Activated CD8-positive, alpha-beta memory T cell treated with anti-CD3 and anti-CD28 coated beads, Interleukin-2, amount 50 U/mL, for 4 hours (primary cell): ENCODE results near the gene IRX6.

Source experiments
- DNase-seq: peaks from one replicate; pipeline ENCODE4 v3.0.0-alpha.2; 2020

IRX6 gene

DNA sequence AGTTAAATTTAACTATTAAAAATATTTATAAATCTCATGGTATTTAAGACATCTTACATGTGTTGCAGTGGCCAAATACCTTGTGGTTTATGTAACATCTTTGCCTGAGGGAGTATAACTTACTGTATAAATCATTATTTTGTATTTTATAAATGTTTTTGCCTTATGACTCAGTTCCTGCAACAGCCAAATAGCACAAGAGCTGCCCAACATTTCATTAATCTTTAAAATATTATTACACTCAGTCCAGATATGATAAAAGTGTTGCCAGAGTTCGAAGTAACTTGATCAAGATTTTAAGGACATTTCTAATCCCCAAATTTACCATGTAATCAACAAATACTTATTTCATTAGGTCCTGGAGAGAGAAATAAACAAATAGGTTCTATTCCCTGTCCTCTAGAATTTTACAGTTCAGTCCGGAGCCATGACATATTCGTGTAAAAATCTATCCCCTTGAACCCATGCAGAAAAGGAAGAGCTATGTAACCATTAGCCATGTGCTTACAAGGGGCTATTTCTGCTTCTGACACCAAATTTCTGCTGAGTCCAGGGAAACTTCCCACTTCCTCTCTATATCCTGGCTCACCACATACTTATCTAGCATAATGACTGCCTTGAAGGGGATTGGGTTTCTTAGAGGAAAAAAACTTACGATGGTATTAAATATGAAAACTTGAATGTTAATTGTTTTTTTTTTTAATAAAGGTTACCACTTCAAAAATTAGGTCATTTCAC, 44.0 kb downstream of the IRX6 start:
- no peak for DNase-seq

DNA sequence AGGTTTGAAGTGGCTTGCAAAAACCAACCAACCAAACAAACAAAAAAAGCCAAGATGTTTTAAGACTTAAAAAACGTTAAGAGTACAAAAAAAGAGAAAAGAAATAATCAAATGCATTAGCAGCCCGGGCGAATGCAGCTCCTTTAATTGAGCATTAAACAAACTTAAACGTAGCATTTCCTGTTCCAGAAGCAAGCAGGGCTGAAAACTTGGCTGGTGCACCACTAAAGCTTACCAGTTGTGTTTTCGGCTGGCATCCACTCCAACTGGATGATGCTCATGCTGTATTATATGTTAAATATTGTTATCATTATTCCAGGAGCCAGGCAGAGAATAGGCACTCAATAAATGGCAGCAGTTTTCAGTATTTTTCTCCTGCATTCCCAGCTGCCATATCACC, 45.1 kb downstream of the IRX6 start:
- DNase-seq: no peak

DNA sequence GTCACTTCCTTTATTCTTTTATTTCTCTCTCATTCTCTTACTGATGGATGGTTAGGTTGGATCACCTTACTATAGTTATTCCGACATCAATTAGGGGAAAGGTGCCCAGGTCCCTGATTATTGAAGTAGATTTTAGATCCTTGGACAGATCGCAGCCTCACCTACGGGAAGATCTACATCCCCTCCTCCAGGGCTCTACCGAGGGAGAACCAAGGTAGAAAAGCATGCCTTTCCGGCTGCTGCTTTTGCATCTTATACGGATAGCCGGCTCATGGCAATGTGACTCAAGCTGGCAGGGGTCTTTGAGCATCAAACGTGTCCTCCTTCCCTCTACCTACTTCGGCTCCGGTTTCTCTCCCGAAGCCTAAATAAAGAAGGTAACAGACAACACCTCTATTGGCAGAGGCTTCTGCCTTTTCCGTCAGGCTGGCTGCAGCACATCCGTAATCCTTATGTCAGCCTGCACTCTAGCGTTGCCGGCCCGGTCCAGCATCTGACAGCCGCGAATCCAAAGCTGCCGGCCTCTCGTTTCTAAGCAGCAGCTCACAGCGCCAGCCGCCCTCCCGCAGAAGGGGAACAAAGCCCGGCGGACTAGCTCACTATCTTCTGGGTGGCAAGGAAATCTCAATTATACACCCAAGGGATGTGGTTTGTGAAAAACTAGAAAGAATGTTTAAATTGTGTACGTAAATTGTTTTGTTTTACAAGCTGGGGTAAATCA, 46.9 kb downstream of the IRX6 start:
- no peak for DNase-seq

DNA sequence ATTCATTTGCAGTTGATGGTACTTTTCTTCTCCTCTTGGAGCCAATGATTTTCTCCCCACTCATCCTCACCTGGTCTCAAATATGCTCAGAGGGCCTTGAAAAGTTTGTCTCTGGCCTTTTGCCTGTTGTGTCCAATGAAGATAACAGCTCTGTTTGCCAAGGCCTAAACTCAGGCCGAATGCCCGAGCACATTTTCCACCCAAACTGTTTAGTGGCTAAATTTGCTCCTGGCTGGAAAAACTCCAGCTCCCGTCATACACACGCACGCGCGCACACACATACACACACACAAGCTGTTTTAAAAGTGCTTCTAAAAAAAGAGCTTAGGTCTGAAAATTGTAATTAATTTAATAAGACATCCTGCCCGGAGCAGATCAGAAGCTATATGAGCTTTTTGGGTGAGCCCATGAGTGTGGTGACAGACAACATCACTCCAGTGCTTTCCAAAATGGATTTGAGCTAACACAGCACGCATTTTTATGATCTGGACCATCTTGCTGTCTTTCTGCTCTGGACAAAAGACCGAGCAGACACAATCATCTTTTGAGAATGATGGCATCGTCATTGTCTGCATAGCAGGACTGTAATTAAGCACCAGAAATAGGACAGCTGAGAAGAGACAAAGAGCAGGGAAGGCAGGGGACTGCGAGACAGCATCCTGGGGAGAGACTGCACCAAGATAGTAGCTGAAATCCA, 48.9 kb downstream of the IRX6 start:
- no peak for DNase-seq

DNA sequence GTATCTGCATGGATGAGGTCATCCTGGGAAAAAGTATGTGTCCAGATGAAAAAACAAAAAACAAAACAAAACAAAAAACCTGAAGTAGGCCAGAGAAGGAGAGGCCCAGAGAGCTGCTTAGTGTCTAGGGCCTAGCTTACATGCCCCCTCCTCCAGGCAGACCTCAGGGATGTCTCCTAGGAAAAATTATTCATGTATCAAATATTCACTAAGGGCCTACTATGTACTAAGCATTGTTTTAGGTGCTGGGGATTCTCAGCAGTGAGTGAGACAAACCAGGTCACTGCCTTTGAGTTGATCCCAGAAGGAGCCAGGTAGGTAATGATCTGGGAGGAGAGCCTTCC, 49.5 kb downstream of the IRX6 start:
- DNase-seq: no peak

DNA sequence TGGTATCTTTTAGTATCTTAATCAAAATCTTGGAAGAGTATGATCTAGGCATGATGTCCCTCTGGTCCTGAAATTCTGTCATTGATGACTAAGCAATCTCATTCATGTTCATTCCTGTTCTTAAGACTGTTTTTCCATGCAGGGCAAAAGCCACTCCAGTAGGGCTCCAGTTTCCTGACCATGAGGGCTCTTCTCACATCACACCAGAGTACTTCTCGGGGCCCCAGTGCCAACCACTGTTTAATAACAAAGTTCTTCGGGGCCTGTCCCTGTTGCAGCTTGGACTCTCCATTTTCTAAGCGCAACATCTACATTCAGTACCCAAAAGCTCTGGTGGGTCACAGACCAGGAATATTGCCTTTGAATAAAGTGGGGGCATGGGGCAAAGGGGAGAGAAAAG, 52.0 kb downstream of the IRX6 start:
- no peak for DNase-seq

DNA sequence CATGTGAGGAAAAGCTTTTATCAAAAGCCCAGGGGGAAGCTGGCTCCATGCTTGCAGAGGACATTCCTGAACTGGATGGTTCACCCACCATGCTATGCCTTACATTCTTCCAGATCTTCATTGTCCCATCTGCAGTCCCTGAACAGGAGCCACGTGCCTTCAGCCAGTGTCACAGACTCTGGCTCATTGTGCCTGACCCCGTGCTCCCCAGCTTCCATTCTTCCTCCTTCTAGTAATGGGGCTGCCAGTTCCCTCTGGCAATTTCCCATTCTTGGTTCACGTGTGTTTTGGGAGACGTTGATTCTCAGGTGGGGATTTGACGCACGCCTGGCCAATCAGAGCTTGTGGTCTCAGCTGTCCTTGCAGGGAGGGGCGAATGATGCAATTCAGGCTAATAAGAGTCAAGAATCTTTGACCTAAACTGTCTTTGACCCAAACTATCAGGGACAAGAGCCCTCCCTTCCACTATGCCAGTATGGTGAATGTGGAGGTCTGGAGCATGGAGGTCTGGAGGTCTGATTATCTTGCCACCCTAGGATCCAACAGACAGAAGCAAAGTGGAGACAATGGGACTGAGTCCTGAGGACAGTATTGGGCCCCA, 52.7 kb downstream of the IRX6 start:
- DNase-seq: no peak

DNA sequence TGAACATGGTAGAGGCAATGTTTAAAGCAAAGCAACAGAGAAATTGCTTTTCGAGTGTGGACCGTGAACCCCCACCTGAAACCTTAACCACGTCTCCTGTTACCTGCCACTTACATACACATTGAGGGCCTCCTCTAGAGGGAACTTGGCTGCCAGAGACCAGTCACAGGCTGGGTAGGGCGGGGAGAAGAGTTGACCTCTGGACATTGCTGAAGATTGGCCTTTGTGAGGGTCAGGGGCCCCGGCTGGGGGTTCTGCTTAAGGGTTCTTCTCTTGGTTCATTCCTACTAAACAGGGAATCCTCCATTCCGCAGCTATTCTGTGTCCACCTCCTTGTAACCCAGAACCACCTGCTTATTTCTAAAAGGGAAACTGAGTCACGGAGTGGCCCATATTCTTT, 53.8 kb downstream of the IRX6 start:
- no peak for DNase-seq

DNA sequence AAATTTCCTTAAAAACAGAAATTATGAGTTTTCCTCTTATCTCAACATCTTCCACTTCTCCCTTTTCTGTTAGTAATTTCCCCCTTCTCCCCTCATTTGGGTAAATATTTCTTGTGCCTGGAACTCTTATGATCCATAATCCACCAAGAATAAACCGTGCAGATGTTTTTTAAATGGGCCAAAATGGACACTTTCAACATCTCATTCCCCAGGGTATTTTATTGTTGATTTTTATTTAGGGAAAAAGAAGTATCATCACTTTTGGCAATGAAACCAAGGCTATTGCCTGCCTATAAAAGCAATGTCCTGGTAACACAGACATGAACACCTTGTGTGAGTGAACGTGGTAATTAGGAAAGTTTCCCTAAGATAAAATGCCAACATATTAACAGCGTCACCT, 54.6 kb downstream of the IRX6 start:
- no peak for DNase-seq

DNA sequence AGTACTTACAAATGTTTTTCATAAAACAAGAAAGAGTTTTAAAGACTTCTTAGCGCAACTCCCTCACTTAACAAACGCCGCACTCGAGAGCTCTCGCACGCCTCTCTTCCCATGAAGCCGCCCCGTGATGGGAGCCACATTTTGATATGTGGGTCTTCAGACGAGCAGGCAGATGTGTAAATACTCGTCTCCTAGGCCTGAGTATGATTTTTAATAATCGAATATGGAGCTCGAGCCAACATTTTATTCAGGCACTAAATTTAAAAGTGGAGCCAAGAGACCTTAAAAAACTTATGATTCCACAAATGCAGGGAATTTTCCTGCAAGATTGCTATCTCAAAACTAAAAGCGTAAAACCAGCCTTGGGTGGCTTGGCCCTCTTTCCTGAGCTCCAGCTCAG, 55.4 kb downstream of the IRX6 start:
- no peak for DNase-seq

DNA sequence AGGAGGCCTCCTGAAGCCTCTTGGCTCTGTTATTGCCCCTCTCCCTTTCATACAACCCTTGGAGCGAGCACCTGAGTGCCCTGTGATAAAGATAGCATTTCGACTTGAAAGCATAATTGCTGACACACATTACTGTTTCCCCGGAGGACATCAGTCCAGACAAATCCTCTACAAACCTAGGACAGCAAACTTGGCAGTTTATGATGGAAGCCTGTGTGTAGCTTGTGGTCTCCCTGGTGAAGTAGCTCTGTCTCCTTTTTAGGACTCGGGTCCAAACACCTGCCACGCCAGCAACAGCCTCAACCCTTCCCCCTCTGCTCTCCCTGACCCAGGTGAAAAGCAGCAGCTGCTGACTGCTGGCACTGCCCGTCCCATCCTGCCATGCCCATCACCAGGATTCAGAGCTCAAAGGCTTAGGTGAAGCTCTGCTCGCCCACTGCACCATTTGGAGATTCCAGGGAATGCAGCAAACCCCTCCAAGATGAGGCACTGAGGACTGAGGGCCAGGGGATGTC, 55.9 kb downstream of the IRX6 start:
- no peak for DNase-seq
